ENCODE data around the gene GPR78.

- TF ChIP-seq EP300 (IDR thresholded peaks at IDR 0.05), result no peak
- no peak for TF ChIP-seq CTCF (IDR thresholded peaks at IDR 0.05)
- TF ChIP-seq POLR2AphosphoS5 (IDR thresholded peaks at IDR 0.05), result no peak
- no peak for TF ChIP-seq POLR2A (IDR thresholded peaks at IDR 0.05)
These were observed 7.9 kb downstream of the GPR78 start for GRCh38 chr4:8588196-8588470.

Measured in suprapubic skin (tissue), 4 donors.